RWPE2 (cell line): ENCODE results near the gene OAS3.

Source experiments
- ATAC-seq: fragments of 200-7000 bp; cut with Tn5 transposase; 3 replicates; pipeline ENCODE4 v1.9.1; 2021; ENCODE audit warnings: low read depth
- DNase-seq: peaks from one replicate; pipeline ENCODE4 v3.0.0-alpha.2; 2020; ENCODE audit warnings: low spot score
- H3K27ac ChIP-seq: fragments of 450-650 bp; 2 replicates; pipeline ENCODE4 v1.5.1; 2017; ENCODE audit warnings: mild to moderate bottlenecking; ENCODE audit not compliant: poor library complexity, severe bottlenecking
- H3K27me3 ChIP-seq: fragments of 250-450 bp; sonication (Bioruptor Pico); 2 replicates; pipeline ENCODE4 v1.5.1; 2021; ENCODE audit warnings: mild to moderate bottlenecking, moderate library complexity; ENCODE audit not compliant: insufficient read depth, poor library complexity, severe bottlenecking
- H3K36me3 ChIP-seq: fragments of 250-450 bp; sonication (Bioruptor Pico); 2 replicates; pipeline ENCODE4 v1.5.1; 2020; ENCODE audit warnings: low read depth, mild to moderate bottlenecking, moderate library complexity
- H3K4me1 ChIP-seq: fragments of 250-450 bp; sonication (Bioruptor Pico); 2 replicates; pipeline ENCODE4 v1.5.1; 2021; ENCODE audit warnings: mild to moderate bottlenecking, moderate library complexity; ENCODE audit not compliant: insufficient read depth, poor library complexity, severe bottlenecking
- H3K4me3 ChIP-seq: fragments of 250-450 bp; sonication (Bioruptor Pico); 2 replicates; pipeline ENCODE4 v1.5.1; 2021; ENCODE audit warnings: mild to moderate bottlenecking, moderate library complexity; ENCODE audit not compliant: severe bottlenecking
- H3K9me3 ChIP-seq: fragments of 250-450 bp; sonication (Bioruptor Pico); 2 replicates; pipeline ENCODE4 v1.5.1; 2021; ENCODE audit warnings: mild to moderate bottlenecking, moderate library complexity; ENCODE audit not compliant: severe bottlenecking
- TF ChIP-seq, protein P1 (sequence below): fragments of 450-650 bp; IDR thresholded peaks from one replicate; pipeline ENCODE4 v1.5.1; 2017; ENCODE audit warnings: mild to moderate bottlenecking, moderate library complexity; ENCODE audit not compliant: poor library complexity, severe bottlenecking

OAS3 gene

DNA sequence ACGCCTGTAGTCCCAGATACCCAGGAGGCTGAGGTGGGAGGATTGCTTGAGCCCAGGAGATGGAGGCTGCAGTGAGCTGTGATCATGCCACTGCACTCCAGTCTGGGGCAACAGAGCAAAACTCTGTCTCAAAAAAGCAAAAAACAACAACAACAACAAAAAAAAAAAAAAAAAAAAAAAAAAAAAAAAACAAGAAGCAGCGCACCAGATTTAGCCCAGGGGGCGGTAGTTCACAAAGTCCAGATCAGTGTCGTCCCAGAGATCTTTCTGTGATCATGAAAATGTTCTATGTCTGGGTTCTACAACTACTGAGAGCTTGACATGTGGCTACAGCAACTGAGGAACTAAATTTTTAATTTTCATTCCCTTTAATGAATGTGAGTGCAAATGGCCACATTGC lies 67.5 kb downstream of the OAS3 start:
- Histone ChIP-seq H3K27me3 (no peaks in the 10 kb centered on the region), H3K9me3 (no peaks in the 10 kb centered on the region), H3K4me1 (no peaks in the 10 kb centered on the region), H3K27ac (no peak overlapping the region), H3K4me3 (no peak overlapping the region), H3K36me3 (no peaks in the 10 kb centered on the region)
- no peak for DNase-seq
- TF ChIP-seq, protein P1, sequence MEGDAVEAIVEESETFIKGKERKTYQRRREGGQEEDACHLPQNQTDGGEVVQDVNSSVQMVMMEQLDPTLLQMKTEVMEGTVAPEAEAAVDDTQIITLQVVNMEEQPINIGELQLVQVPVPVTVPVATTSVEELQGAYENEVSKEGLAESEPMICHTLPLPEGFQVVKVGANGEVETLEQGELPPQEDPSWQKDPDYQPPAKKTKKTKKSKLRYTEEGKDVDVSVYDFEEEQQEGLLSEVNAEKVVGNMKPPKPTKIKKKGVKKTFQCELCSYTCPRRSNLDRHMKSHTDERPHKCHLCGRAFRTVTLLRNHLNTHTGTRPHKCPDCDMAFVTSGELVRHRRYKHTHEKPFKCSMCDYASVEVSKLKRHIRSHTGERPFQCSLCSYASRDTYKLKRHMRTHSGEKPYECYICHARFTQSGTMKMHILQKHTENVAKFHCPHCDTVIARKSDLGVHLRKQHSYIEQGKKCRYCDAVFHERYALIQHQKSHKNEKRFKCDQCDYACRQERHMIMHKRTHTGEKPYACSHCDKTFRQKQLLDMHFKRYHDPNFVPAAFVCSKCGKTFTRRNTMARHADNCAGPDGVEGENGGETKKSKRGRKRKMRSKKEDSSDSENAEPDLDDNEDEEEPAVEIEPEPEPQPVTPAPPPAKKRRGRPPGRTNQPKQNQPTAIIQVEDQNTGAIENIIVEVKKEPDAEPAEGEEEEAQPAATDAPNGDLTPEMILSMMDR: peak; percentile 42
- ATAC-seq: no peak

DNA sequence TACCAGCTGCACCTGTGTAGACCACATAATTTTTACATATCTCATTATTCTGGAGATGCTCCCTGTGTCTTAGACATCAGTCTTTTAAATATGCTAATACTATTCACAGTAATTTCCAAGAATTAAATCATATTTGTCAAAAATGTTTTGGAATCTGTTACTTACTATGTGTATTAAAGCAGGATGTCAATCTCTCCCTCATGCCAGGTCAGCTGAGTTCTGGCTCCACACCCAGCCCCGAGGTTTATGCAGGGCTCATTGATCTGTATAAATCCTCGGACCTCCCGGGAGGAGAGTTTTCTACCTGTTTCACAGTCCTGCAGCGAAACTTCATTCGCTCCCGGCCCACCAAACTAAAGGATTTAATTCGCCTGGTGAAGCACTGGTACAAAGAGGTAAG lies 67.9 kb downstream of the OAS3 start:
- no peak for DNase-seq
- Histone ChIP-seq H3K27ac (no peak overlapping the region), H3K36me3 (no peaks in the 10 kb centered on the region), H3K9me3 (peaks cover 2% of the 10 kb centered on the region), H3K27me3 (no peaks in the 10 kb centered on the region), H3K4me1 (no peaks in the 10 kb centered on the region), H3K4me3 (no peak overlapping the region)
- TF ChIP-seq, protein P1: no peak
- no peak for ATAC-seq

DNA sequence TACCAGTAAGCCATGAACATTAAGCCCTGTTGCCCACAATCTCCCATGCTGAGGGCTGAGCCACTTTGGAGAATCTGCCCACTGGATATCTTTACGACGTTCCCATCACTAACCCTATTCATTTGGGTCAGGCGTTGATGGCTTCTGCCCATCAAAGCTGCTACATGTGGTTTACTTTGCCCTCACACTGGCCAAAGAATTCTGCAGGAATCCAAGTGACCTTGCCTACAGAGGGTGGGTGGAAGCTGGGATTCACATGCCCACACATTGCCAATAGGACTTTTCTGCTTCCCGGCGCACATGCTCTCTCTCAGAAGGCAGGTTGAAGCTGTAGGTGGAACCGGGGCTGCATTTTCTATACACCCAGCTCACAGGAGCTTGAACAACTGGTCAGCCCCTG lies 68.4 kb downstream of the OAS3 start:
- Histone ChIP-seq H3K27me3 (no peaks in the 10 kb centered on the region), H3K36me3 (no peaks in the 10 kb centered on the region), H3K4me1 (no peaks in the 10 kb centered on the region), H3K27ac (peak overlapping the region; percentile 9), H3K4me3 (no peak overlapping the region), H3K9me3 (peaks cover 7% of the 10 kb centered on the region)
- TF ChIP-seq, protein P1: no peak
- ATAC-seq (no peak), DNase-seq (no peak)

DNA sequence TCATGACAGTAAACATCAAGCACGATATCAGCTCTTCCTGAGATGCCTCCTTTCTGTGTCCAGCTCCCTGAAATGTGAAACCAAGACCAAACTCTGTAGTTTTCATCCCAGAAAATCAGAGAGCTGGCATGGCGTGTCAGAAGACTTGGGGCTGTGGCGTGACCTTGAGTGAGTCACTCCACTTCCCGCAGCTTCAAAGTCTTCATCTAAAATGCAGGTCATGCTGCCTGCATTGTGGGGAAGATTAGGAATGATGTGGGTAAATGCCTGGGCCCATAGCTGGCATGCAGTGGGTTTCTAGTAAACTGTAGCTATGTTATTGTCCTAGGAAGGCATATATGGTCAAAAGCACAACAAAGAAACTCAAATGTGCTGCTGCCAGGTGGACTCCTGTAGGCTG lies 68.9 kb downstream of the OAS3 start:
- H3K27ac ChIP-seq: peak overlapping the region; percentile 9
- no peak for DNase-seq

DNA sequence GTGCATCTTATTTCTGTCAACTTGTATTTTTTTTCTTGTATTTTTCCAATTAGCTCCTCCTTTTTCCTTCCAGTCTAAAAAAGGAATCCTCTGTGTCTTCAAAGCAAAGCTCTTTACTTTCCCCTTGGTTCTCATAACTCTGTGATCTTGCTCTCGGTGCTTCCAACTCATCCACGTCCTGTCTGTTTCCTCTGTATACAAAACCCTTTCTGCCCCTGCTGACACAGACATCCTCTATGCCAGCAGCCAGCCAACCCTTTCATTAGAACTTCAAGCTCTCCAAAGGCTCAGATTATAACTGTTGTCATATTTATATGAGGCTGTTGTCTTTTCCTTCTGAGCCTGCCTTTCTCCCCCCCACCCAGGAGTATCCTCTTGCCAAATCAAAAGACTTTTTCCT lies 72.4 kb downstream of the OAS3 start:
- no peak overlapping the region for H3K27ac ChIP-seq
- no peak for ATAC-seq
- peaks cover 7% of the 10 kb centered on the region for H3K9me3 ChIP-seq
- DNase-seq: no peak
- TF ChIP-seq, protein P1: no peak
- no peaks in the 10 kb centered on the region for H3K36me3 ChIP-seq
- no peak overlapping the region for H3K4me3 ChIP-seq
- no peaks in the 10 kb centered on the region for H3K27me3 ChIP-seq
- no peaks in the 10 kb centered on the region for H3K4me1 ChIP-seq

More for the DNA sequence above, 68.9 kb downstream of the OAS3 start:
- TF ChIP-seq, protein P1: no peak
- Histone ChIP-seq H3K4me1 (no peaks in the 10 kb centered on the region), H3K4me3 (no peak overlapping the region), H3K36me3 (no peaks in the 10 kb centered on the region), H3K27me3 (no peaks in the 10 kb centered on the region), H3K9me3 (peaks cover 7% of the 10 kb centered on the region)
- peak; percentile 75 for ATAC-seq
